Fibroblast of the aortic adventitia (primary cell): ENCODE measurements around the gene DDX52. TPM values are rescaled to one million over a fixed set of nuclear protein-coding genes. Genes with fewer than 3 reads are reported as not detected.
"Not testable (repeated sequence)": the region's sequence is repeated elsewhere in the genome, so short reads cannot be mapped to it uniquely, and the experiment has no call there.

Source experiments
- DNase-seq: peaks from one replicate; pipeline ENCODE4 v3.0.0-alpha.2; 2010; ENCODE audit warnings: low read depth
- H3K4me3 ChIP-seq: 2 replicates; pipeline ENCODE4 v1.5.1; 2011; ENCODE audit warnings: low read depth, mild to moderate bottlenecking, control low read depth, low read length, moderate library complexity
- CTCF ChIP-seq: IDR thresholded peaks from 2 replicates; pipeline ENCODE4 v1.5.1; 2011; ENCODE audit warnings: mild to moderate bottlenecking, low read length, control low read depth, inconsistent platforms; ENCODE audit not compliant: insufficient read depth
- total RNA-seq: library from RNA; depleted of rRNA; stranded (reverse); fragments of >200 nt; gene quantifications from 2 replicates; pipeline ENCODE4 v1.2.3, GENCODE V29; 2012; ENCODE audit warnings: low replicate concordance

The DDX52 gene
- total RNA-seq, 1 donor: 29.9 TPM

GRCh38 chr17:37637956-37638355 lies 5.3 kb downstream of the DDX52 start:
- DNase-seq: no peak
- TF ChIP-seq CTCF: no peak
- H3K4me3 ChIP-seq: no peak overlapping the region

GRCh38 chr17:37616430-37616829 lies 26.8 kb downstream of the DDX52 start:
- DNase-seq, H3K4me3 ChIP-seq: not testable (repeated sequence)

GRCh38 chr17:37614823-37615222 lies 28.4 kb downstream of the DDX52 start:
- no peak for TF ChIP-seq CTCF

GRCh38 chr17:37614391-37614790 lies 28.9 kb downstream of the DDX52 start:
- no peak overlapping the region for H3K4me3 ChIP-seq
- peak; percentile 43 for DNase-seq

More at GRCh38 chr17:37614823-37615222, 28.4 kb downstream of the DDX52 start:
- H3K4me3 ChIP-seq: no peak overlapping the region
- no peak for DNase-seq

GRCh38 chr17:37610971-37611370 lies 32.3 kb downstream of the DDX52 start:
- DNase-seq: no peak
- TF ChIP-seq CTCF: no peak
- H3K4me3 ChIP-seq: no peak overlapping the region

More at GRCh38 chr17:37614391-37614790, 28.9 kb downstream of the DDX52 start:
- TF ChIP-seq CTCF: no peak

- not testable (repeated sequence) for H3K4me3 ChIP-seq, DNase-seq
Observed at GRCh38 chr17:37610041-37610420, 33.2 kb downstream of the DDX52 start.

- DNase-seq: peak; percentile 95
- TF ChIP-seq CTCF: peak; percentile 51
- peak within 1 kb of the TSS; percentile 93 for H3K4me3 ChIP-seq
Observed at GRCh38 chr17:37609170-37610040, 33.8 kb downstream of the DDX52 start, which contains the start of gene SYNRG. TSS of gene SYNRG (minus strand) at chr17:37609418. CDS start at chr17:37609355, 63 bp downstream.
